Activated CD4-positive, alpha-beta T cell treated with anti-CD3 and anti-CD28 coated beads, Interleukin-2, amount 50 U/mL, for 1 hour (primary cell): ENCODE measurements around the gene WFIKKN1.

Experiments used
- DNase-seq: peaks from one replicate; pipeline ENCODE4 v3.0.0-alpha.2; 2020

WFIKKN1 gene

DNA sequence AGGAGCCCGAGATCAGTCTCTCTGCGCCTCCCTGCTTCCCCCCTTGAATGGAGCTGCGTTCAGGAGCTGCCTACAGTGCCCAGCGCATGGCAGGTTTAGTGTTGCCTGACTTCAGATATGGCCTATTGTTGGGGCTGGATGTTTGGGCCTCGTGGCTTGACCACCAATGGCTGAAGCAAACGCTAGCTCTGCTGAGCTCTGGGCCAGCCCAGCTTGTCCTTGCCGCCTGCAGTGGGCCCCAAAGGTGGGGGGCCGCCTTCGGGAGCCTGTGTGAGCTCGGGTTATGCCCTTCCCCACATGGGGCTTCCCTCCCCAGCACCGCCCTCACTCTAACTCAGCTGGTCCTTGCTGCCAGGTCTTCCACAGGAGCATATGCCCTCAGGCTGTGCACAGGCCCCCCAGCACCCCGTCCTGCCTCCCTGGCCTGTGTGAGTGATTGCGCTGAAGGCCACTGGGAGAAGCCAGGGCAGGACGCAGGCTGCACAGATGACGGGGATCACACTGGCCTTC is 7.3 kb downstream of the WFIKKN1 start:
- no peak for DNase-seq

DNA sequence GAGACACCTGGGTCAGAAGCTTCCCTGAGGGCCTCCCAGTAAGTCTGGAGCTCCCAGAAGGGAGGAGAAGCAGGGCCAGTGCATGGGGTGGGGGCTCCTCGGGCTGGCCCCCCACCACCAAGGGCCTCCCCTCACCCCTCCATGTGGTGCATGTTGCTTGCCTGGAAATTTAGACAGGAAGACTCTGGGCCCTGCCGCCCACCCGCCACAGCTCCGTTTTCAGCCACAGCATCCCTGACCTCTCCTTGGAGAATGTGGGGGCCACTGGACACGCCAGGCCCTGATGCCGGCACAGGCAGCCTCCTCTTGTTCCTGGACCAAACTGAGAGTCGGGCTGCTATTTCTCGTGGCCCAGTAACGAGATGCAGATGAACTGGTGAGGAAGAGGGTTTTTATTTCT is 8.1 kb downstream of the WFIKKN1 start:
- DNase-seq = no peak

DNA sequence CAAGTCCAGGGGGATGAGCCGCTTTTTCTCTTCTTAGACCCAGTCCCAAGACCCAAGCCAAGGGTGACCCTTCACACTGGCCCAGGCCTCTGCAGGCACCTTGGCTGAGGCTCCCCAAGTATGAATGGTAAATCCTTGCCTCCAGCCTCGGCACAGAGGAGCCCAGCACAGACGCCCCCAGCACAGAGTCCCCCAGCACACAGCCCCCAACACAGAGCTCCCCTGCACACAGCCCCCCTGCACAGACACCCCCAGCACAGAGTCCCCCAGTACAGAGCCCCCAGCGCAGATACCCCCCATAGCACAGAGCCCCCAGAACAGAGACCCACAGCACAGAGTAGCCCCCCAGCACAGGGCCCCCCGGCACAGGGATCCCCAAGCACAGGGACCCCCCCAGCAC is 9.8 kb downstream of the WFIKKN1 start:
- no peak for DNase-seq

DNA sequence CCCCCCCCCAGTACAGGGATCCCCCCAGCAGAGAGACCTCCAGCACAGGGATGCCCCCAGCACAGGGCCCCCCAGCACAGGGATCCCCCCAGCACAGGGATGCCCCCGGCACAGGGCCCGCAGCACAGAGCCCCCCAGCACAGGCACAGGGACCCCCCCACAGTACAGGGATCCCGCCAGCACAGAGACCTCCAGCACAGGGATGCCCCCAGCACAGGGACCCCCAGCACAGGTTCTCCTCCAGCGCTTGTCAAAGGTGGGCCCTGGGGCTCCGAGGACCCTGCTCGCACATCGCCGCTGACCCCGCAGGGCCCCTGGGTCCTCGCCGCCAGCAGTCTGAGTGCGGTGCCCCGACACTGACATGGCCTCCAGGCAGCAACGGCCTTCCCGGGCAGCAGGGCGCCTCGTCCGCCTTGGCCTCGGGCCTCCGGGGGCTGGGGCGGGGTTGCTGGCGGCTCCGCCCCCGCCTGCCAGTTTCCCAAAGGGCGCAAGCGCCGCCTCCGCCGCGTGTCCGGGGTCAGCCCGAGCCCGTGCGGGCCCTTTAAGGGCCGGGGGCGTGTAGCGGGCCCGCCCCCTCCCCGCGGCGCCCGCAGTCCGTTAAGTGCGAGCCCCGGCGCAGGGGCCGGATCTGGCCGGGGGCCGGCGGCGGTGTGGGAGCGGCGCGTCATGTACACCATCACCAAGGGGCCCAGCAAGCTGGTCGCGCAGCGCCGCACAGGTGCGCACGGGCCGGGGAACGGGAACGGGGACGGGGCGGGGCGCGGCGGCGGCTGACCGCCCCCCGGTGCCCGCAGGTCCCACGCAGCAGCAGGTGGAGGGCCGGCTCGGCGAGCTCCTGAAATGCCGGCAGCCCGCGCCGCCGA is 10.8 kb downstream of the WFIKKN1 start, which contains the start of gene MCRIP2:
Gene MCRIP2 (plus strand): TSS at position 503 of the 863 bp plus-strand sequence. CDS start 164 bp downstream, at position 667.
- peak; percentile 47 for DNase-seq

DNA sequence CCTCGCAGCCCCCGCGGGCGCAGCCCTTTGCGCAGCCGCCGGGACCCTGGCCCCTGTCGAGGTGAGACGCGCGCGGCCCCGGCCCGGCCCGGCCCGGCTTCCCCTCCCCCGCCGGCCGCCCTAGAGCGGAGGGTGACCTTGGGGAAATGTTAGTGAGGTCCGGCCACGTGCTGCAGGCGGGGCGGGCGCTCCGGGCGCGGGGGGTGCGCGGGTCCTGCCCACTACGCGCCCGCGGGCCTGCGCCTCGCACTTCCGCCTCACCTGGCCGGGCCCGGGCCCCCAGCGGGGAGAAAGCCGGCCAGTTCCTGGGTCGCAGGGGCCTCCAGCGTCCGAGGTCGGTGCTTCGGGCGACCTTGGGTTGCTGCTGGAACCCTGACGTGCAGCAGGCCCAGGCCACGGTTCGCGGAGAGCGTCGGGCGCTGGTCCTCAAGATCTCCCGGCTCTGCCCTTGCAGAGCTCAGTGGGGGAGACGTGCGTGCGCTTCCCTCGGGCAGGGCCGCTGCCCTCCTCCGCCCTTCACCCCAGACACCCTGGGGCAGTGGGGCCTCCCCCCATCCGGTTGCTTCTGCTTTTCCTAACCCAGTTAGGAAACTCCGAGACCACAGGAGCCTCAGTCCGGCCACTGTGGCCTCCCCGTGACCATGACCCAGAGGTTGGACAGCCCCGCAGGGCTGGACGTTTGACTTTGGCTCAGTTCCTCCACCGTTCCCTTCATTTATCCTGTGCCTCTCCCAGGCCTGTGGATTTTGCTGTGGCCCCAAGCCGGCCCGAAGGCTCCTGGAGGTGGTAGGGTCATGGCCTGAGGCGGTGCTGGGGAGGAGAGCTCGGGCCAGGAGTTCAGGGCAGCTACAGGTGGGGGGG is 11.6 kb downstream of the WFIKKN1 start:
- no peak for DNase-seq

DNA sequence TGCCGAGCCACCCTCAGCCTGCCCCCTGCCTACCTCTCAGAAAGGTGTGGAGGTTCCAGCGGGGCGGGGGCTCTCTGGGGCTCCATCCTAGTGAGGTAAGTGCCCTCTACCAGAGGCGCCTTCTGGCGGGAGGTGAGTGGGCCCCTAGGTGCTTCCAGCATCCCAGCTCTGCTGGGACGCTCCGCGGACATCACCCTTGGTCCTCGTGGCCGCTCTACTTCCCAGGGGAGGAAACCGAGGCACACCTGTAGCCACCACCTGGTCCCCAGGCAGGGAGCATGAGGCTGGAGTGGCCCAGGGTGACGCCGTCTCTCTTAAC is 12.2 kb downstream of the WFIKKN1 start:
- no peak for DNase-seq

DNA sequence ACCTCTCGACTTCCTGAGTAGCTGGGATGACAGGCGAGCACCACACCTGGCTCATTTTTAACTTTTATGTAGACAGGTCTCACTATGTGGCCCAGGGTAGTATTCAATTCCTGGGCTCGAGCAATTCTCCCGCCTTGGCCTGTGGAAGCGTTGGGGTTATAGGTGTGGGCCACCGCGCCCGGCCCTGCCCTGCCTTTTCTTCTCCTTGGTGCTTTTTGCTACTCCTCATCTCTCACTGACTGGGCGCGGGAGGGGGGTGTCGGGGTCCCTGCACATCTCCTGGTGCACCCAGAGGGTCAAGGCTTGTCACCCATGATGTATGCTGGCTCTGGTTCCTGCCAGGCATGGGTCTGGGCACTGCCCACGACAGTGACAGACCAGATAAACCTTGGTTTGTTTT is 13.8 kb downstream of the WFIKKN1 start:
- no peak for DNase-seq

DNA sequence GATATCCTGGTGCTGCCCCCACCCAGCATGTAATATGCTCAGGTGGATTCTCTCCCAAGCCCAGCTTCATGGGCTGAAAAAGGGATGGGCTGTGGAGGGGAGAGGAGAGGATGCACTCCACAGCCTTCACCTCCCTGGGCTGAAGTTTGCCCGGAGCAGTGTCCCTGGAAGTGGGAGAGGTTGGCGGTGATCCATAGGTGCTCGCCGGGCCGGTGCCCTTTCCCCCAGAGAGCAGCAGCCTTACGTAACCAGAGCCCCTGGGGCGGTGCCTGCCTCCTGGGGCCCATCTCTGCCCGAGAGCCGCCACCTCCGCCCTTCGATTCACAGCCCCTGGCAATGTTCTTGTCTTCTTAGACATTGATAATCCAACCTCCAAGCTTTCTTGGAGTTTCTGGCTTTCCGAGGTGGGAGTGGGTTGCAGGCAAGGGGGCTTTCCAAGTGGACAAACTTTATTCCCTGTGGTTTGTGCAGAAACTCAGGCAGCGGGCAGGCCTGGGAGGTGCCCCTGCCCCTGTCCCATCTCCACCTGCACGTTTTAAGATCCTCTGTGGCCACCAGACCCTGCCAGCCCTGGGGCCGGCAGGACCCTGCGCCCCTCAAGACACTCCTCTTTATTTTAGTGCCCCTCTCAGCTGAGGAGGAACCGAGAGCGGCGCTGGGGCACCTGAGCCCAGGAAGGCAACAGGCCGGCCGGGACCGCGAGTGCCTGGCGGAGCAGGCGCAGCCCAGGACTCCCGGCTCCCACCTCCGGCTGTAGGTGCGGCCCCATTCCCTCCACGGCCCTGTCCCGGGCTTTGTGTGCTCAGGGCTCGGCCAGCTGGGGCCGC is 15.3 kb downstream of the WFIKKN1 start:
- no peak for DNase-seq

DNA sequence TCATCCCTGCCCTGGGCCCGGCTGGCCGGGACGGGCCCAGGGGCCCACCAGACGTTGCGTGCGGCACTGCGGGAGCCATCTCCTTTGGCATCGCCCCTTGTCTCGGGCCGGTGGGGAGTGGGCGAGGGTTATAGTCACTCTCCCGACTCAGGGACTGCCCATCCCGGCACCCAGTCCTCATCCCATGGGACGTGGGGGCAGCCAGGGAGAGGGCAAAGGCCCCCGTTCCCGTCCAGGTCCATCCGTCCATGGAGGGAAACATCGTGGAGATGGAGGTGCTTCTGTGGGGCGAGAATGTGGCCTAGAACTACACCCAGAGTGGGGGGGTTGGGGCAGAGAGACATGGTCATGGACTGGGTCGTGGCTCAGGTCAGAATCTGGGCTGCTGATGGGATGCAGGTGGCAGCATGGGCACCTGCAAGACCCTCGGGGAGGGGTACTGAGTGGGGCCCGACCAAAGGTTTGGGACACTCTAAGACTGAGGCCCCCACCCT is 15.9 kb downstream of the WFIKKN1 start:
- DNase-seq = no peak

DNA sequence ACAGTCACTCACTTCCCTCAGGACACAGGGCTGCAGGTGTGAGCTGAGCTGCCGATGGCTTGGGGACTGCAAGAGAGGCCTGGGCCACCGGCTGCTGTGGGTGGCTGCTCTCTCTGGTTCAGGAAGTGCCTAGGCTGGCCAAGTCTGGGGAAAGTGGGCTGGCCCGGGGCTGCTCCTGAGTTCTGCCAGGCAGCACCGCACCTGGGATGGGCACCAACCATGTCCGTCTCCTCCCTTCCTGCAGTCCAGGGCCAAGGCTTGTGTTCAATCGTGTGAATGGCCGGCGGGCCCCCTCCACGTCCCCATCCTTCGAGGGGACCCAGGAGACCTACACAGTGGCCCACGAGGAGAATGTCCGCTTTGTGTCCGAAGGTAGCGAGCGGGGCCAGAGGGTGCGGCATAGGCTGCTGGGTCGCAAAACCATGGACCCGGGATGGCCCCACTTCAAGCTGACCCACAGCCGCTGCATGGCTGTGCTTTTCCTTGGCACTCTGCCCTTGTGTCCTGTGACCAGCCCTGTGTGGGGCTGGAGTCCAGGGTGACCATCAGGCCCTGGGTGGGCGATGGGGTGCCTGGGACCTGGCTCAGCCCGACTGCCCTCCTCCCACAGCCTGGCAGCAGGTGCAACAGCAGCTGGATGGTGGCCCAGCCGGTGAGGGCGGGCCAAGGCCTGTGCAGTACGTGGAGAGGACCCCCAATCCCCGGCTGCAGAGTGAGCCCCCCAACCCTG is 16.6 kb downstream of the WFIKKN1 start:
- DNase-seq = no peak

DNA sequence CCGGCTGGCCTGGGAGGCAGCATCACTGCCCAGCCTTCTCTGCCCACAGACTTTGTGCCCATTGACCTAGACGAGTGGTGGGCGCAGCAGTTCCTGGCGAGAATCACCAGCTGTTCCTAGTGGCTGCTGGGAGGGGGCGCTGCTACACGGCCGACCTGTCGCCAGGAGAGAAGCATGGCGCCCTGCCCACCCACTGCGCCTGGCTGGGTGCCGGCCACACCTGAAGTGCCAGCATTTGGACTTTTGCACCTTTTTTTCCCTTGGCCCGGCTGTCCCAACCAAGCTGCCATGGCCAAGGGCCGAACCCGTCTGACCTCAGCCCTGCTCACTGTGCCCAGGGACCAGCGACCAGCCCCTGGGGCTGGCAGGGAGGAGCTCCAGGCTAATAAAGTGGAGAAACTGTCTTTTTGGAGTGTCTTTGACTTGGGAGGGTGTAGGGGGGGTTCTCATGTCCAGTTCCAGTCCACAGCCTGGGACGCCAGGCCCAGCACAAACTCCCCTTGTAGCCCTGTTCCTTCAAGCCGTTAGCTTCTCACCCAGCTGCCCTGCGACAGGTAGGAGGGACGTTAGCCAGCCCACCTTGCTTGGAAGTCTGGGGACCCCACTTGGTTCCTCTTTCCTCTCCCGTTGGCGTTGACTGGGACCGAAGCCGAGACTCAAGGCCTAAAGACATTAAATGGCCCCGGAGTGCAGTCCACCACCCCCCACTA is 17.4 kb downstream of the WFIKKN1 start:
- DNase-seq = peak; percentile 38

DNA sequence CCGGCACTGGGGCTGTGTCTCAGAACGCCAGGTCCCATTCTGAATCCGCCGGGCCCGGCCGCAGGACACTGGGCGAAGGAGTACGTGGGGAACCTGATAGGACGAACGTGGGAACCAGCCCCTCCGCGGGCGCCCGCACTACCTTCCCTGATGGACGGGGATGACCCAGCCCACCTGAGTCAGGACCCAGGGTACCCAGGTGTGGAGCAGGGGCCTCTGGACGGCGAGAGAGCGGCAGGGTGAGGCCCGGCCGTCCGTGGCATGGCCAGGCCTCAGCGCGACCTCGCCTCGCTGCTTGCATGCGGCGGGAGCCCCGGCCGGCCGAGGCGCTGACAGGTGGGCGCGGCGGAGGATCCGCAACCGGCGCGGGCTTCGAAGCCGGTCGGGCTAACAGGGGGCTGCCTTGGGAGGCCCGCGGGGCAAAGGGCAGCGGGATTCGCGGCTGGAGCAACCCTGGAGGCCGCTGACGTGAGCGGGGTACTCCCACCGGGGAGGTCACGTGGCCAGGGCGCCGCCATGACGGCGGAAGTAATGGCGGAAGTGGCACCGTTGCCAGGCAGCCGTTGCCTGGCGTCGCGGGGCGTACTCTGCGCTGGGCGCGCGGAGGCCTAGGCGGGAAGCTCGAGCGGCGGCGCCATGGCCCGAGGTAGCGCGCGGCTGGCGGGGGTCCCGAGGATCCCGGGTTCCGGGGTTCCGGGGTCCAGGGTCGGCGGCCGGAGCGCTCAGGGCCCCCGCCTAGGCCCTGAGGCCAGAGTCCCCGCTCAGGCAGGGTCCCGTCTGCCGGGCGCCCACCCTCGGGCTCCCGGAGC is 18.2 kb downstream of the WFIKKN1 start, which contains the start of gene WDR90:
Gene WDR90 (plus strand): TSS at position 585 of the 809 bp plus-strand sequence. CDS start 52 bp downstream, at position 637.
- peak; percentile 89 for DNase-seq

DNA sequence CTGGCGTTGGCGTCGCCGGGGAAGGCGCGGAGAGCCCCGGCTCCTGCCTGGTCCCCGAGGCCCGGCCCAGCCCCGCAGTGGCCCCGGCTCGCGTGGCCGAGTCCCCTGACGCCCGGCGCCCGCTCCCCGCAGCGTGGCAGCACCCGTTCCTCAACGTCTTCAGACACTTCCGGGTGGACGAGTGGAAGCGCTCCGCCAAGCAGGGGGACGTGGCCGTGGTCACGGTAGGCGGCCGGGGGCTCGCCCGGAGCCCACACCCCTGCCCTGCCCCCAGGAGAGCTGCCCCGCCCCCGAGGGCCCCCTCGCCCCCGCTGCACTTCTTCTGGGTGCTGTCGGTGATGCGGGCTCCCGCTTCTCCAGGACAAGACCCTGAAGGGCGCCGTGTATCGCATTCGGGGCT is 18.8 kb downstream of the WFIKKN1 start:
- no peak for DNase-seq

DNA sequence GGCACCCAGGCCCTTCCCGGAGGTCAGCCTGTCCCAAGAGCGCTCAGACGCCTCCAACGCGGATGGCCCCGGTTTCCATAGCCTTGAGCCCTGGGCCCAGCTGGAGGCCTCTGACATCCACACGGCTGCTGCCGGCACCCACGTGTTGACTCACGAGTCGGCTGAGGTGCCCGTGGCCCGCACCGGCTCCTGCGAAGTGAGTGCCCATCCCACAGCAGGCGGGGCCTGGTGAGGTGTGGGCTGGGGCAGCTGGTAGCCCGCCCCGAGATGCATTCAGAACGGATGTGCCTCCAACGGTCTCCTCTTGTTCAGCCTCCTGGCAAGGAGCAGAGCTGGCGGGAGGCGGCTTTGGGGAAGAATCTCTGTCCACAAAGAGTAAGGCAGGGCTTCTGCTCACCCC is 21.1 kb downstream of the WFIKKN1 start:
- DNase-seq = no peak

DNA sequence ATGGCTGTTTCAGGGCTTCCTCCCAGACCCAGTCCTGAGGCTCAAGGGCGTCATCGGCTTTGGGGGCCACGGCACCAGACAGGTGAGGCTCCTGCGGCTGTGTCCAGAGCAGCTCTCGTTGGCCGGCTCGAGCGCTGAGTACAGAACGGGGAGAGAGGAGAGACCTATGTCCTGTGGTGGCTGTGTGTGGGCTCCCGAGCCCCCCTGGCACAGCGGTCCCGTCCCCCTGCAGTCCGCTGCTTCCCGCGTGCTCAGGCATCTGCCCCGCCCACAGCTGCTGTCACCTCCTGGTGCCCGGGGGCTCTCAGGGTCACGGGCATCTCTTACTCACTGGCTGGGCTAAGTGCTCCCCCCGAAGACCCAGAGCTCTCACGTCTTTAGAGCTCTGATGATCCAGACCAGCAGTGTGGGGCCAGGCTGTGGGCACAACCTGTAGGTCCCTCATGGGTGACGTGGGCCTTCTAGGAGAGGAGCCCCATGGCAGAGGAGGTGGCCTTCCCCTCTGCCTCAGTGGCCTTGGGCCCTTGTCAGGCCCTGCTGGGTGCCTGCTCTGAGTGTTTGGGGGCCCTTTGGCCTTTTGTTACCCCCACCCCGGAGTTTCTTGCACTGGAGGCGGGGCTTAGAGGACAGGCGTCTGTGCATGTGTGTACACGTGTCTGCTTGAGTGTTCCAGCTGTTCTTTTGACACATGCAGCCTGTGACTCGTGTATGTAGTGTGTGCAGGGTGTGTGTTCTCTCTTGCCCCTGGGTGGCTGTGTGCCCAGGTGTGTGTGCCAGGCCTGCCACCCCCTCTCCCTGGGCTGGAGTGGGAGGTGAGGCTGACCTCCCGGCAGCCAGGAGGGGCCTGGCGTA is 21.9 kb downstream of the WFIKKN1 start:
- DNase-seq = no peak

DNA sequence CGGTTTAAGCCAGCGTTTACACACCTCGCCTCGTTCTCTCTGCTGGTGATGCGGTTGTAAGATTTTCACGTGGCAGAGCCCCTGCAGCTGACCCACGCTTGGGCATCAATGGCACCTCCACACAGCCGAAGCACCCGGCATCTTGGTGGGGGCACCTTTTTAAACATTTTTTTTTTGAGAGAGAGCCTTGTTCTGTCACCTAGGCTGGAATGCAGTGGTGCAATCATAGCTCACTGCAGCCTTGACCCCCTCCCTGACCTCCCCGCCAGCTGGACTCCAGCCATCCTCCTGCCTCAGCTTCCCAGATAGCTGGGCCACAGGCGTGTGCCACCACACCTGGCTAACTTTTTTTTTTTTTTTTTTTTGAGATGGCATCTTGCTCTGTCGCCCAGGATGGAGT is 23.2 kb downstream of the WFIKKN1 start:
- no peak for DNase-seq

DNA sequence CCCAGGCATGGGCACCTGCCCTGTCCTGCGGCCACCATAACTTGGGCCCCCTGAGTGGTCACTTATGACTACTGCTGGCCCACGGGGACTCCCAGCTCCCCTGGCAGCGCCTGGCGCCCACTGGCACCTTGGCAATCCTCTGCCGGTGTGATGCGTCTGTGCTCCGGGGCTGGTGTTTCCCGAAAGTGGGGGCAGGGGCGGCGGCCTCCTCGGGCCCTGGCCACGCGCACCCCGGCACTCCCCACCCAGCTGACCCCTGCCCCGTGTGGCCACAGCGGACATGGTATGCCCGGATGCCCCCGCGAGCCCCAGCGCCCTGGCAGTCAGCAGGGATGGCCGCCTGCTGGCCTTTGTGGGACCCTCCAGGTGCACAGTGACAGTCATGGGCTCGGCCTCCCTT is 26.7 kb downstream of the WFIKKN1 start:
- no peak for DNase-seq

DNA sequence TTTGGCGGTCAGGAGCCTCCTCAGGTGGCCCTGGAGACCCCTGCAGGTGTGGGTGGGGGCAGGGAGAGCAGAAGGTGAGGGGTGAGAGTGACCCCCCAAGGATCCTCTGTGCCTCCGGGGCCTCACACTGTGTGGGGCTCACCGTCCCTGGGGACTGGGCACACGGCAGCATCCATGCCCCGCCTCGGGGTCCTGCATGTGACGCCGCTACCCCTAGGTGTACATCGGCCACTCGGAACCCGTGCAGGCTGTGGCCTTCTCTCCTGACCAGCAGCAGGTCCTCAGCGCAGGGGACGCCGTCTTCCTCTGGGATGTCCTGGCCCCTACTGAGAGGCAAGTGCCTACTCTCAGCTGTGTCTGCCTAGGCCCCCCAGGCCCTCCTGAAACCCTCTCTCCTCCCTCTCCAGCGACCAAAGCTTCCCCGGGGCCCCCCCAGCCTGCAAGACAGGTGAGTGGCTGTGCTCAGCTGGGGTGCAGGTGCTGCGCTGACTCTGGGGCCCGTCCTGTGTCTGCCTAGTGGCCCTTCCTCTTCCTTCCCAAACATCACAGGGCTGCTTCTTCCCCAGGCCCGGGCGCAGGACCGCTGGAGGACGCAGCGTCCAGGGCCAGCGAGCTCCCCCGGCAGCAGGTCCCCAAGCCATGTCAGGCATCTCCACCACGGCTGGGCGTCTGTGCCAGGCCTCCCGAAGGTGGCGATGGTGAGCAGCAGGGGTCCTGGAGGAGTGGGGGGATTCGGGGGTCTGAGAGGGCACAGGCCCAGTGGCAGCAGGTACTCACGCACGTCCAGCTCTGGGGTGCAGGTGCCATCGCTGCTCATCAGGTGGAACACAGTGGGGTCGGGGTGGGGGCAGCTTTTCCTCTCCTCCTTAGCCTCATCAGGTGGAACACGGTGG is 28.1 kb downstream of the WFIKKN1 start:
- no peak for DNase-seq
